22Rv1 (cell line): Measurements from ENCODE around the gene FCAMR.

Experiments
- H3K27ac ChIP-seq: fragments of 450-650 bp; 2 replicates; pipeline ENCODE4 v1.5.1; 2017
- CTCF ChIP-seq: fragments of 450-650 bp; IDR thresholded peaks from 2 replicates; pipeline ENCODE4 v1.5.1; 2017; ENCODE audit warnings: mild to moderate bottlenecking
- ZFX ChIP-seq: fragments of 450-650 bp; IDR thresholded peaks from 2 replicates; pipeline ENCODE4 v1.6.1; 2017; ENCODE audit warnings: antibody characterized with exemption, borderline replicate concordance

FCAMR gene

GRCh38 chr1:207006914-207007313 is 36.7 kb upstream of the FCAMR start:
- TF ChIP-seq CTCF (no peak), ZFX (no peak)
- H3K27ac ChIP-seq: peak overlapping the region; percentile 97

- TF ChIP-seq ZFX: no peak
- no peak for TF ChIP-seq CTCF
- peak overlapping the region; percentile 97 for H3K27ac ChIP-seq
These were observed 35.8 kb upstream of the FCAMR start for GRCh38 chr1:207006083-207006482.

- H3K27ac ChIP-seq: peak overlapping the region; percentile 97
- TF ChIP-seq CTCF (peak; percentile 97), ZFX (no peak)
These were observed 34.9 kb upstream of the FCAMR start for GRCh38 chr1:207004931-207005830.

- peak overlapping the region; percentile 97 for H3K27ac ChIP-seq
- TF ChIP-seq ZFX: no peak
- TF ChIP-seq CTCF: no peak
These were observed 33.0 kb upstream of the FCAMR start for GRCh38 chr1:207003210-207003609.

GRCh38 chr1:207002724-207003146 is 32.5 kb upstream of the FCAMR start:
- no peak for TF ChIP-seq CTCF
- TF ChIP-seq ZFX: no peak
- H3K27ac ChIP-seq: peak overlapping the region; percentile 97

GRCh38 chr1:207001492-207002245 is 31.4 kb upstream of the FCAMR start:
- TF ChIP-seq ZFX (no peak), CTCF (no peak)

More at GRCh38 chr1:207001492-207002245, 31.4 kb upstream of the FCAMR start:
- peak overlapping the region; percentile 97 for H3K27ac ChIP-seq
